Caco-2 (cell line): Measurements from ENCODE around the gene USP1. TPM values are rescaled to one million over a fixed set of nuclear protein-coding genes. Genes with fewer than 3 reads are reported as not detected.

Experiments used
- BruUV-seq: library from RNA; stranded (reverse); fragments of 400-500 nt; replicated peaks from 2 replicates; lab custom pipeline; 2021; lab: Mats Ljungman, UMichigan
- CTCF ChIA-PET: fragments of 300-600 bp; sonication (Branson Sonifier 250); formaldehyde crosslinking; loops from one replicate; lab custom pipeline; 2022; ENCODE audit warnings: antibody characterized with exemption; lab: Charles Lee
- POLR2A ChIA-PET: fragments of 300-600 bp; sonication (Branson Sonifier 250); formaldehyde crosslinking; loops from one replicate; lab custom pipeline; 2022; ENCODE audit warnings: antibody characterized with exemption; lab: Charles Lee
- DNase-seq, 2 experiments: peaks; one replicate each; pipeline versions ENCODE4 v3.0.0 to v3.0.0-alpha.2; 2020 to 2022
- H3K27me3 ChIP-seq: replicated peaks from 2 replicates; pipeline ENCODE4 v1.6.0; 2011; ENCODE audit warnings: low read length; ENCODE audit not compliant: control insufficient read depth, insufficient read depth
- H3K36me3 ChIP-seq: 2 replicates; pipeline ENCODE4 v1.5.1; 2011; ENCODE audit warnings: low read length; ENCODE audit not compliant: control insufficient read depth, insufficient read depth
- H3K4me1 ChIP-seq: fragments of 250-450 bp; sonication (Bioruptor Pico); 2 replicates; pipeline ENCODE4 v1.5.1; 2020; ENCODE audit warnings: mild to moderate bottlenecking
- H3K4me3 ChIP-seq: 2 replicates; pipeline ENCODE4 v1.5.1; 2011; ENCODE audit warnings: low read depth, mild to moderate bottlenecking, control low read depth, low read length
- H3K9me3 ChIP-seq: fragments of 250-450 bp; sonication (Bioruptor Pico); 2 replicates; pipeline ENCODE4 v1.5.1; 2020; ENCODE audit warnings: mild to moderate bottlenecking, moderate library complexity
- H3K27ac Mint-ChIP-seq: one replicate; pipeline ENCODE4 v1.8.0; 2022; ENCODE audit warnings: mixed read lengths; ENCODE audit not compliant: unreplicated experiment
- H3K27me3 Mint-ChIP-seq: one replicate; pipeline ENCODE4 v1.8.0; 2022; ENCODE audit warnings: mixed read lengths; ENCODE audit not compliant: insufficient read depth, unreplicated experiment
- H3K36me3 Mint-ChIP-seq: one replicate; pipeline ENCODE4 v1.8.0; 2022; ENCODE audit warnings: mild to moderate bottlenecking, mixed read lengths; ENCODE audit not compliant: insufficient read depth, unreplicated experiment
- H3K4me1 Mint-ChIP-seq: one replicate; pipeline ENCODE4 v1.8.0; 2022; ENCODE audit warnings: low read depth, mixed read lengths; ENCODE audit not compliant: unreplicated experiment
- H3K4me3 Mint-ChIP-seq: one replicate; pipeline ENCODE4 v1.8.0; 2022; ENCODE audit warnings: mild to moderate bottlenecking, moderate library complexity, mixed read lengths; ENCODE audit not compliant: unreplicated experiment
- H3K9me3 Mint-ChIP-seq: one replicate; pipeline ENCODE4 v1.8.0; 2022; ENCODE audit warnings: mixed read lengths; ENCODE audit not compliant: unreplicated experiment
- intact Hi-C: fragments of 100-400 bp; cut with micrococcal nuclease; formaldehyde crosslinking; loops from one replicate; pipeline ENCODE4 v1.10.0; 2022; ENCODE audit not compliant: unreplicated experiment
- total RNA-seq: library from RNA; stranded (reverse); gene quantifications from 2 replicates; pipeline ENCODE4 v1.2.3, GENCODE V29; 2022
- TF ChIP-seq, protein P1 (sequence below), 2 experiments: fragments of 200-600 bp in 1 of 2; IDR thresholded peaks; 1 replicate in 1 of 2; 2 replicates in 1 of 2; pipeline versions ENCODE4 v1.5.1 to v1.8.0; 2011 to 2022; ENCODE audit warnings: antibody characterized with exemption in 1 of 2, control low read depth in 1 of 2, inconsistent platforms in 1 of 2, low read depth in 1 of 2, low read length in 1 of 2, mild to moderate bottlenecking in 1 of 2, moderate library complexity in 1 of 2; ENCODE audit not compliant: insufficient read depth in 1 of 2, severe bottlenecking in 1 of 2, unreplicated experiment in 1 of 2

USP1 gene
- total RNA-seq, 1 experiment from 2014 or later: 39.3 TPM

DNA sequence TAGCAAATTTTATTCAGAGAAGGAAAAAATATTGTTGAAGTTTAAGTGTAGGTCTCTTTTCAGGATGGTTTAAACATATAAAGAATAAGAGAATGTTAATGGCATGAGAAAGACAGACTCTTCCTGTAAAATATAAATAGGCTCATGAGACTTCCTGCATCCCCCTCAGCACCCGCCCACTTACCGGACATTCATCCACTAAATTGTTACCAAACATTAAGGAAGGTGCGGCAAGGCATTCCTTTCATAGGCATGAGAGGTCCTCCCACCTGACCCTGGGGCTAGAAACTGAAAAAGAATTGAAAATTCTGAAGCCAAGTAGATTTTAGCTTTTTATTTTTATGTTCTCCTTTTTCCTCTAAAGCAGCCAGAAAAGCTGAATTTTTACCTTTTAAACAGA is 10.6 kb upstream of the USP1 start:
- POLR2A ChIA-PET: no interaction called here
- Mint-ChIP-seq H3K9me3 (no peaks in the 10 kb centered on the region), H3K4me1 (peaks cover 12% of the 10 kb centered on the region), H3K27me3 (no peaks in the 10 kb centered on the region), H3K36me3 (peaks cover 9% of the 10 kb centered on the region), H3K4me3 (no peak overlapping the region), H3K27ac (no peak overlapping the region)
- BruUV-seq: no TSS peak
- intact Hi-C loops: no loop called here
- DNase-seq: no peak
- H3K4me3 ChIP-seq: no peak overlapping the region
- TF ChIP-seq, protein P1, sequence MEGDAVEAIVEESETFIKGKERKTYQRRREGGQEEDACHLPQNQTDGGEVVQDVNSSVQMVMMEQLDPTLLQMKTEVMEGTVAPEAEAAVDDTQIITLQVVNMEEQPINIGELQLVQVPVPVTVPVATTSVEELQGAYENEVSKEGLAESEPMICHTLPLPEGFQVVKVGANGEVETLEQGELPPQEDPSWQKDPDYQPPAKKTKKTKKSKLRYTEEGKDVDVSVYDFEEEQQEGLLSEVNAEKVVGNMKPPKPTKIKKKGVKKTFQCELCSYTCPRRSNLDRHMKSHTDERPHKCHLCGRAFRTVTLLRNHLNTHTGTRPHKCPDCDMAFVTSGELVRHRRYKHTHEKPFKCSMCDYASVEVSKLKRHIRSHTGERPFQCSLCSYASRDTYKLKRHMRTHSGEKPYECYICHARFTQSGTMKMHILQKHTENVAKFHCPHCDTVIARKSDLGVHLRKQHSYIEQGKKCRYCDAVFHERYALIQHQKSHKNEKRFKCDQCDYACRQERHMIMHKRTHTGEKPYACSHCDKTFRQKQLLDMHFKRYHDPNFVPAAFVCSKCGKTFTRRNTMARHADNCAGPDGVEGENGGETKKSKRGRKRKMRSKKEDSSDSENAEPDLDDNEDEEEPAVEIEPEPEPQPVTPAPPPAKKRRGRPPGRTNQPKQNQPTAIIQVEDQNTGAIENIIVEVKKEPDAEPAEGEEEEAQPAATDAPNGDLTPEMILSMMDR (IDR thresholded peaks at IDR 0.05; ENCODE audit: insufficient read depth in 1 of 2, low read depth in 1 of 2, low read length in 1 of 2, severe bottlenecking in 1 of 2, unreplicated experiment in 1 of 2): no peak
- CTCF ChIA-PET: no interaction called here
- no peaks in the 10 kb centered on the region for H3K27me3 ChIP-seq
- no peaks in the 10 kb centered on the region for H3K36me3 ChIP-seq
- no peaks in the 10 kb centered on the region for H3K9me3 ChIP-seq
- peaks cover 17% of the 10 kb centered on the region for H3K4me1 ChIP-seq

DNA sequence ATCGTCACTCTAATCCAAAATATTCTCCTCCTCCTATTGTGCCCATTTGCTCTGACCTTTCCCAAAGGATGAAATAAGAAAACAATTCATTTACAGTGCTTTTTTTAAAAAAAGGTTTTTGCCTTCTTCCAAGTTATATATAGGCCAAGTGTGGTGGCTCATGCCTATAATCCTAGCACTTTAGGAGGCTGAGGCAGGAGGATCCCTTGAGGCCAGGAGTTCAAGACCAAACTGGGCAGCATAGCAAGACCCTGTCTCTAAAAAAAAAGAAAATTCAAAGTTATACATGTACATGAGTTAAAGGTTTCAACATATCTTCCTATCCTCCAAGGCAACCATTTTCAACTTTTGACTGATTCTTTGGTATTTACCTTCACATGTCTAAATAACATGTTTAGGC is 10.1 kb upstream of the USP1 start:
- Histone ChIP-seq H3K36me3 (no peaks in the 10 kb centered on the region), H3K9me3 (no peaks in the 10 kb centered on the region), H3K4me1 (peaks cover 17% of the 10 kb centered on the region), H3K27me3 (no peaks in the 10 kb centered on the region), H3K4me3 (no peak overlapping the region)
- DNase-seq: no peak
- BruUV-seq: no TSS peak
- no peak overlapping the region for H3K4me3 Mint-ChIP-seq
- no peak overlapping the region for H3K27ac Mint-ChIP-seq
- TF ChIP-seq, protein P1 (IDR thresholded peaks at IDR 0.05; ENCODE audit: insufficient read depth in 1 of 2, low read depth in 1 of 2, low read length in 1 of 2, severe bottlenecking in 1 of 2, unreplicated experiment in 1 of 2): no peak
- ChIA-PET CTCF (no interaction called here), POLR2A (no interaction called here)
- H3K4me1 Mint-ChIP-seq: peaks cover 12% of the 10 kb centered on the region
- H3K36me3 Mint-ChIP-seq: peaks cover 9% of the 10 kb centered on the region
- H3K9me3 Mint-ChIP-seq: no peaks in the 10 kb centered on the region
- intact Hi-C loops: no loop called here
- H3K27me3 Mint-ChIP-seq: no peaks in the 10 kb centered on the region

DNA sequence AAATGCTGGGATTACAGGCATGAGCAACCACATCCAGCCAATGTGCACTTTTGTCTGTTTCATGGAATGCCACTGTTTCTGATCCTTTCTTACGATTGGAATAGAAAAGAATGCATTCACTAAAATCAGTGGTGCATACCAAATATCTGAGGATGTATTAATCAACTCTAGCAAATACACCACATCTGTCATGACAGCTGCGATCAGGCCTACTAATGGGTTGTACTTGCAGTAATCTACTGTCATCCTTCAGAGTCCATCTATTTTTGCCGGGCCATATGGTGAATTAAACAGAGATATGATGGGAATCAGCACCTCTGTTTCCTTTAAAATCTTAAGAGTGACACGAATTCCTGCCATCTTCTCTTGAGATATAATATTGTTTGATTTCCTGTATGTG is 8.5 kb upstream of the USP1 start:
- Histone ChIP-seq H3K9me3 (no peaks in the 10 kb centered on the region), H3K4me1 (peaks cover 17% of the 10 kb centered on the region), H3K27me3 (no peaks in the 10 kb centered on the region), H3K36me3 (no peaks in the 10 kb centered on the region), H3K4me3 (no peak overlapping the region)
- Mint-ChIP-seq H3K9me3 (no peaks in the 10 kb centered on the region), H3K27ac (no peak overlapping the region), H3K4me1 (peaks cover 12% of the 10 kb centered on the region), H3K4me3 (no peak overlapping the region), H3K27me3 (no peaks in the 10 kb centered on the region), H3K36me3 (peaks cover 9% of the 10 kb centered on the region)
- TF ChIP-seq, protein P1 (IDR thresholded peaks at IDR 0.05; ENCODE audit: insufficient read depth in 1 of 2, low read depth in 1 of 2, low read length in 1 of 2, severe bottlenecking in 1 of 2, unreplicated experiment in 1 of 2): no peak
- BruUV-seq: no TSS peak
- ChIA-PET CTCF (no interaction called here), POLR2A (no interaction called here)
- no peak for DNase-seq
- intact Hi-C loops: no loop called here
